ENCODE measurements around the gene C10orf90. TPM values are rescaled to one million over a fixed set of nuclear protein-coding genes. Genes with fewer than 3 reads are reported as not detected.

The C10orf90 gene
- total RNA-seq, 4 donors from 2014 or later: 2.7 to 5.8 (median 4.0) TPM

DNA sequence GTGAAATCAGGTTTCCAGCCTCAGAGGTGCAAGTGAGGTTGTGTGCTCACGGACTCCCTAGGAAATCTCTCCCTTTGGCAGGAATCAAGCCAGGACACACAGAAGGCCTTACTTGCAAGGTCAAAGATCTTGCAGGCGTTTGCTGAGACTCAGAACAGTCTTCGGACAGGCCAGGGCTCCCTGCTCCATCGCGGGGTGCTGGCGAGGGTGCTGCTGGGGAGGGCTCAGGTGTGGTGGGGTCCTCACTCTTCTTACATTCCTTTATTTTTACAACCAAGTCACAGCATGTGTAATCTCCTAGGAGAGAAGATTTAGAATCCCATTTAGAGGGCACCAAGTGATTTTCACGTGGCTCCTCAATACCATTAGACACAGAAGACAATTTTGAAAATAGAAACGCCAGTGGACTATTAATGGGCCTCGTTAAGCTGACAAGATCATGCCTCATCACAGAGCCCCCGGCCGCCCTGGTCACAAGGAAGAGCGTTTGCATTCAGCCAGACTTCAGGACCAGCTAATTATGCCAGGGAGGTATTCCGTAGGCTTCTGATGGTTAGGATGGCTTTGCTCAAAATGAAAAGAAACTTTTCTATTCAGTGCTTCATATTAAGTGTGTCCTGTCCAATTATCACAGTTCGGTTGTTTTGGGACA, 209.1 kb downstream of the C10orf90 start:
- TF ChIP-seq POLR2A (IDR thresholded peaks at IDR 0.05): no peak
- no peak for TF ChIP-seq CTCF (IDR thresholded peaks at IDR 0.05)
- H3K4me3 ChIP-seq (ENCODE audit: low read depth, poor library complexity, severe bottlenecking): no peak overlapping the region
- intact Hi-C loops (cut with DNase I; ENCODE audit: low total_unique reads): no loop called here
- 88 to 93% methylated on average over 14 of the region's 14 CpGs for WGBS, 2 donors
- DNase-seq (ENCODE audit: low spot score in 2 of 2): no peak

DNA sequence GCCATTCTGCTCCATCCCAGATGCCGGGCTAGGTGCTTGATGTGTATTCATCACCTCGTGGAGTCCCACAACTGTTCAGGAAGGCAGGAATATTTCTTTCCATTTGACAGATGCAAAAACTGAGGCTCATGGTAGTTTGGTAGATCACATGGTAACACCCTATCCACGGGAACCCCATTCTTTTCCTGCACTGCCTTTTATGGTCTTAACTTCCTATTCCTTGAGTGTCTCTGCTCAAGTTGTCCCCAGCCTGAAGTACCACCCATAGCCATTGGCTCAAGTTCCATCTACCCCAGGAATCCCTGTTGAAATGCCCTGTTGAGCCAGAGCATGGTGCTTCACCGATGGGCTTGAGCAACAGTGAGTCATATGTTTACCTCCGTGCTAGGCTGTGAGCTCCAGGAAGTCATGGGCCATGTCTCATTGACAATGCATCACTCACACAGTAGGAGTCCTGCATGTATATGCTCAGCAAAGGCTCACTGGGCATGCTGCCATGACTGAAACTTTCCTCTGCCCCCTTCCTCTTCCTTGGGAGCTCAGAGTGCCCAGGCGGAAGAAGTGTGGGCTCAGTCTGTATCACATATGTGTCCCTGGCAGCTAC, 210.5 kb downstream of the C10orf90 start:
- H3K4me3 ChIP-seq (ENCODE audit: low read depth, poor library complexity, severe bottlenecking): no peak overlapping the region
- intact Hi-C loops (cut with DNase I; ENCODE audit: low total_unique reads): no loop called here
- no peak for DNase-seq (ENCODE audit: low spot score in 2 of 2)
- WGBS, 2 donors: 71 to 77% methylated on average over 6 of the region's 6 CpGs
- no peak for TF ChIP-seq CTCF (IDR thresholded peaks at IDR 0.05)
- no peak for TF ChIP-seq POLR2A (IDR thresholded peaks at IDR 0.05)

DNA sequence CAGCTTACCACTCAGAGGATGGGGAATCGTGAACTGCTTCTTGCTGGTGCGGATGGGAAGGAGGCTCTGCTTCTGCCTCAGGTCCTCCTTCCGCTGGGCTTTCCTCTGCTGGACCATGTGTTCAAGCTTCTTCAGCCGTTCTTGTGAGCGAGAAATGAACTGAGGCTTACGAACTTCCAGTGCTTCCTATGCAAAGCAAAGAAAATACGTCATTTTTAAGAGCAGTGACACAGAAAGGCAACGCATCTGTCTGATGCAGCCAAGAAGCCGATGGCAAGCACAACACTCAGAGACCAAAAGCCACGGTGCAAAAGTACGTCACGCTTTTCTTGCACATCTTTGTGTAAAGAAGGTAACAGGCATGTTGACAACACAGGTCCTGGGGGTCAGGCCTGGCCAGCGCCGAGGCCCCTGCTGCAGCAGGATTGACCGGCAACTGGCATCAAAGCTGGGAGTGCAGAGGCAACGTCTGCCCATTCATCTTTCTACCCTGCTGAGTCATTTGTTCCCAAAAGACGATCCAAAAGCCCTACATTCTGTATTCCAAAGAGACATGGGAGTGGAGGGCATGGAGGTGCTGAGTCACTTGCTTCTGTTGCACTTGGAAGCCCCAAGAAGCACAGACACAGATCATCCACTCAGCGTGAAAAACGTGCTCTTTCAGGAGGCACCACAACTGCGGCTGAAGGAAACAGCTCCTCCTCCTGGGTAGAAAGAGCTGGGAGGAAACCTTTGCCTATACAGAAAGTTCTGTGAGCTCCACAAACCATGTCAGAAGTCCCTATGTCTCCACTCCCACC, 211.3 kb downstream of the C10orf90 start:
- DNase-seq (ENCODE audit: low spot score in 2 of 2): no peak
- TF ChIP-seq POLR2A (IDR thresholded peaks at IDR 0.05): no peak
- TF ChIP-seq CTCF (IDR thresholded peaks at IDR 0.05): no peak
- 77 to 87% methylated on average over 20 of the region's 20 CpGs for WGBS, 2 donors
- H3K4me3 ChIP-seq (ENCODE audit: low read depth, poor library complexity, severe bottlenecking): no peak overlapping the region
- intact Hi-C loops (cut with DNase I; ENCODE audit: low total_unique reads): no loop called here

GRCh38 chr10:126458466-126458865, 212.0 kb downstream of the C10orf90 start:
- TF ChIP-seq POLR2A (IDR thresholded peaks at IDR 0.05) (no peak), CTCF (IDR thresholded peaks at IDR 0.05) (no peak)
- no peak for DNase-seq (ENCODE audit: low spot score in 2 of 2)
- H3K4me3 ChIP-seq (ENCODE audit: low read depth, poor library complexity, severe bottlenecking): no peak overlapping the region
- intact Hi-C loops (cut with DNase I; ENCODE audit: low total_unique reads): no loop called here
- 62 to 94% methylated on average over 1 of the region's 1 CpG for whole genome bisulfite sequencing, 2 donors

- intact Hi-C loops (cut with DNase I; ENCODE audit: low total_unique reads): no loop called here
- no peak for DNase-seq (ENCODE audit: low spot score in 2 of 2)
- TF ChIP-seq POLR2A (IDR thresholded peaks at IDR 0.05) (no peak), CTCF (IDR thresholded peaks at IDR 0.05) (no peak)
- 86 to 89% methylated on average over 5 of the region's 5 CpGs for WGBS, 2 donors
- H3K4me3 ChIP-seq (ENCODE audit: low read depth, poor library complexity, severe bottlenecking): no peak overlapping the region
Observed at GRCh38 chr10:126456632-126457031, 213.9 kb downstream of the C10orf90 start.
